ENCODE results near the gene BNIP5.

DNA sequence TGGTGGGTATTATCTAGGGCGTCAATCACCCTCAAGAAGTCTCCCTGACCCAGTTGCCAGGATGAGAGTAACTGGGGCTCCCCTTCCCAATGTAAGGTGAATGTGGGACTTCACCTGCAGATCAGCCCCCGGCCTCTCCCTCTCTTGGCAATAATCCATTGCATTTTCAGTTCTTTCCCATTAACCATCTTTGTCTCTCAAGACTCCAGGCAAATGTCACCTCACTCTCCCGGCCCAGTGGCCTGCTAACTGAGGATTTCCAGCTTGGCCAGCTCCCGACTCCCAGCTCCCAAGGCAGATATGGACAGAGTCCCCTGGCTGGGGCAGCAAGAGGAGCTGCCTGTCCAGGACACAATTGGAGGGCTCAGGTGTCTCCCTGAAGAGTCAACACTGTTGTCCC lies 43.5 kb upstream of the BNIP5 start:
- TF ChIP-seq, protein P1, sequence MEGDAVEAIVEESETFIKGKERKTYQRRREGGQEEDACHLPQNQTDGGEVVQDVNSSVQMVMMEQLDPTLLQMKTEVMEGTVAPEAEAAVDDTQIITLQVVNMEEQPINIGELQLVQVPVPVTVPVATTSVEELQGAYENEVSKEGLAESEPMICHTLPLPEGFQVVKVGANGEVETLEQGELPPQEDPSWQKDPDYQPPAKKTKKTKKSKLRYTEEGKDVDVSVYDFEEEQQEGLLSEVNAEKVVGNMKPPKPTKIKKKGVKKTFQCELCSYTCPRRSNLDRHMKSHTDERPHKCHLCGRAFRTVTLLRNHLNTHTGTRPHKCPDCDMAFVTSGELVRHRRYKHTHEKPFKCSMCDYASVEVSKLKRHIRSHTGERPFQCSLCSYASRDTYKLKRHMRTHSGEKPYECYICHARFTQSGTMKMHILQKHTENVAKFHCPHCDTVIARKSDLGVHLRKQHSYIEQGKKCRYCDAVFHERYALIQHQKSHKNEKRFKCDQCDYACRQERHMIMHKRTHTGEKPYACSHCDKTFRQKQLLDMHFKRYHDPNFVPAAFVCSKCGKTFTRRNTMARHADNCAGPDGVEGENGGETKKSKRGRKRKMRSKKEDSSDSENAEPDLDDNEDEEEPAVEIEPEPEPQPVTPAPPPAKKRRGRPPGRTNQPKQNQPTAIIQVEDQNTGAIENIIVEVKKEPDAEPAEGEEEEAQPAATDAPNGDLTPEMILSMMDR (IDR thresholded peaks at IDR 0.05) = no peak
- no peak for TF ChIP-seq POLR2A (IDR thresholded peaks at IDR 0.05)
